A549 (cell line): ENCODE data around the gene NKG7. TPM values are rescaled to one million over a fixed set of nuclear protein-coding genes. Genes with fewer than 3 reads are reported as not detected.

Experiments
- ATAC-seq, 2 experiments: fragments of 200-7000 bp in 1 of 2; fragments of >200 bp in 1 of 2; cut with Nextera tagmentation in 1 of 2; cut with Tn5 transposase in 1 of 2; 3 replicates each; pipeline versions ENCODE4 v1.8.0 to v1.9.1; 2018 to 2020; ENCODE audit warnings: mild to moderate bottlenecking in 1 of 2, moderate library complexity in 1 of 2
- CTCF ChIA-PET: fragments of 300-600 bp; sonication (Branson Sonifier 250); formaldehyde crosslinking; extraction: SDS; loops from one replicate; lab custom pipeline; 2021; ENCODE audit warnings: antibody characterized with exemption, inconsistent platforms; lab: Yijun Ruan, JAX
- POLR2A ChIA-PET: fragments of 350-600 bp; formaldehyde crosslinking; extraction: SDS; loops from one replicate; lab custom pipeline; 2021; ENCODE audit warnings: antibody characterized with exemption, inconsistent platforms; lab: Yijun Ruan, JAX
- DNase-seq, 2 experiments: peaks; one replicate each; pipeline versions ENCODE4 v3.0.0 to v3.0.0-alpha.2; 2011 to 2016; ENCODE audit warnings: low read depth in 1 of 2, low spot score in 1 of 2
- FAIRE-seq: peaks from 2 replicates; lab custom pipeline; 2011; peaks lifted over from hg19 to GRCh38; lab: Jason Lieb, UNC
- H3K27ac ChIP-seq, 2 experiments: fragments of >200 bp; sonication (Bioruptor Twin); formaldehyde crosslinking; 3 replicates each; pipeline ENCODE4 v1.5.1; 2016 to 2017
- H3K4me1 ChIP-seq: fragments of >200 bp; sonication (Bioruptor Twin); formaldehyde crosslinking; 3 replicates; pipeline ENCODE4 v1.6.1; 2016
- H3K4me2 ChIP-seq: fragments of >200 bp; sonication (Bioruptor Twin); formaldehyde crosslinking; 3 replicates; pipeline ENCODE4 v1.6.1; 2016
- H3K4me3 ChIP-seq: fragments of >200 bp; sonication (Bioruptor Twin); formaldehyde crosslinking; 3 replicates; pipeline ENCODE4 v1.5.1; 2016
- H3K9me3 ChIP-seq: fragments of >200 bp; sonication (Bioruptor Twin); formaldehyde crosslinking; 3 replicates; pipeline ENCODE4 v1.6.1; 2016
- BHLHE40 ChIP-seq: IDR thresholded peaks from 2 replicates; pipeline ENCODE4 v1.6.1; 2012; ENCODE audit warnings: low read depth, low read length, inconsistent platforms
- CBX8 ChIP-seq: fragments of 200-600 bp; sonication (generic); IDR thresholded peaks from 2 replicates; pipeline ENCODE4 v1.6.1; 2016
- E2F6 ChIP-seq: IDR thresholded peaks from 2 replicates; pipeline ENCODE4 v1.6.1; 2012; ENCODE audit warnings: low read depth, borderline replicate concordance
- EHMT2 ChIP-seq: fragments of 200-600 bp; sonication (generic); IDR thresholded peaks from 2 replicates; pipeline ENCODE4 v1.6.1; 2016; ENCODE audit warnings: antibody characterized with exemption, low read depth, mild to moderate bottlenecking, moderate library complexity
- ELK1 ChIP-seq: fragments of 150-350 bp; IDR thresholded peaks from 2 replicates; pipeline ENCODE4 v1.6.1; 2014; ENCODE audit warnings: low read depth, mild to moderate bottlenecking, low read length
- HDAC2 ChIP-seq: fragments of 200-600 bp; sonication (generic); IDR thresholded peaks from 2 replicates; pipeline ENCODE4 v1.6.1; 2016
- HES2 ChIP-seq: fragments of >200 bp; sonication (Bioruptor Twin); formaldehyde crosslinking; IDR thresholded peaks from 2 replicates; pipeline ENCODE4 v1.6.1; 2016
- HOXB13 ChIP-seq: fragments of 250-450 bp; sonication (Bioruptor Pico); IDR thresholded peaks from 2 replicates; pipeline ENCODE4 v1.5.0; 2020; ENCODE audit warnings: low read depth, mild to moderate bottlenecking, moderate library complexity
- MAX ChIP-seq: IDR thresholded peaks from 2 replicates; pipeline ENCODE4 v1.6.1; 2012
- MAZ ChIP-seq: fragments of 150-350 bp; IDR thresholded peaks from 2 replicates; pipeline ENCODE4 v1.6.1; 2014; ENCODE audit warnings: antibody characterized with exemption, low read depth, low read length, borderline replicate concordance
- NR3C1 ChIP-seq: fragments of >200 bp; sonication (Bioruptor Twin); formaldehyde crosslinking; IDR thresholded peaks from 3 replicates; pipeline ENCODE4 v1.6.1; 2017
- PBX3 ChIP-seq: IDR thresholded peaks from 2 replicates; pipeline ENCODE4 v1.6.1; 2012
- RARB ChIP-seq: fragments of 250-450 bp; sonication (Bioruptor Pico); IDR thresholded peaks from 2 replicates; pipeline ENCODE4 v1.8.0; 2021; ENCODE audit warnings: mild to moderate bottlenecking, moderate library complexity
- REST ChIP-seq: fragments of 200-600 bp; sonication (generic); IDR thresholded peaks from 2 replicates; pipeline ENCODE4 v1.6.1; 2016; ENCODE audit warnings: antibody characterized with exemption, mild to moderate bottlenecking, moderate library complexity
- RFX5 ChIP-seq: fragments of 450-650 bp; IDR thresholded peaks from 2 replicates; pipeline ENCODE4 v1.7.1; 2014; ENCODE audit warnings: antibody characterized with exemption, mild to moderate bottlenecking, moderate library complexity
- SMC3 ChIP-seq: fragments of >200 bp; sonication (Bioruptor Twin); formaldehyde crosslinking; IDR thresholded peaks from 3 replicates; pipeline ENCODE4 v1.6.1; 2018; ENCODE audit warnings: inconsistent platforms
- SREBF2 ChIP-seq: fragments of 450-650 bp; IDR thresholded peaks from 2 replicates; pipeline ENCODE4 v1.6.1; 2014; ENCODE audit warnings: mild to moderate bottlenecking, moderate library complexity
- TFCP2L1 ChIP-seq: fragments of 250-450 bp; sonication (Bioruptor Pico); IDR thresholded peaks from 2 replicates; pipeline ENCODE4 v1.5.0; 2021; ENCODE audit warnings: mild to moderate bottlenecking
- USF2 ChIP-seq: fragments of 450-650 bp; IDR thresholded peaks from 2 replicates; pipeline ENCODE4 v1.6.1; 2014; ENCODE audit warnings: antibody characterized with exemption
- ZNF302 ChIP-seq: fragments of 250-450 bp; sonication (Bioruptor Pico); IDR thresholded peaks from 2 replicates; pipeline ENCODE4 v1.9.0; 2021; ENCODE audit warnings: inconsistent platforms, mild to moderate bottlenecking, moderate library complexity
- ZSCAN20 ChIP-seq: fragments of 250-450 bp; sonication (Bioruptor Pico); IDR thresholded peaks from 2 replicates; pipeline ENCODE4 v1.8.0; 2022; ENCODE audit warnings: mild to moderate bottlenecking, moderate library complexity
- whole genome bisulfite sequencing: methylation state at CpG from one replicate; pipeline ENCODE4 v1.1.6; 2017; ENCODE audit errors: missing lambda C conversion rate; 5-methylcytosine and 5-hydroxymethylcytosine counted together
- polyA plus RNA-seq, 4 experiments: library from polyadenylated mRNA; depleted of rRNA in 3 of 4; stranded (reverse); fragments of >200 nt; fragmentation: RNase III in 1 of 4; extraction: RNeasy Plus Mini Kit Qiagen cat#74134 plus additional on column Dnase treatment in 1 of 4; gene quantifications; 2 replicates in 3 of 4; 3 replicates in 1 of 4; pipeline ENCODE4 v1.2.3, GENCODE V29; 2011 to 2017

Gene NKG7
- polyA plus RNA-seq, 2 of the 4 experiments (the other 2 are of a cell fraction): not detected

GRCh38 chr19:51331716-51332115, 40.7 kb downstream of the NKG7 start:
- FAIRE-seq (no peak), DNase-seq (no peak), ATAC-seq (no peak)
- ChIA-PET POLR2A (no interaction called here), CTCF (interaction anchor here (0.9 to 1.5 kb wide), 4 partner anchors 24 to 325 kb away, joined by 3 to 5 read pairs (median 3); no protein-coding TSS in a partner anchor)
- Histone ChIP-seq H3K4me1 (peaks cover 13% of the 10 kb centered on the region; the same call in 2 of the 3 replicates), H3K4me3 (no peak overlapping the region), H3K27ac (no peak overlapping the region), H3K9me3 (peaks cover 4% of the 10 kb centered on the region; the same call in 1 of the 3 replicates), H3K4me2 (no peak overlapping the region)
- 82% methylated on average over 6 of the region's 6 CpGs for WGBS
- TF ChIP-seq USF2: no peak
- TF ChIP-seq EHMT2: no peak
- no peak for TF ChIP-seq RFX5
- TF ChIP-seq HES2: no peak

GRCh38 chr19:51331193-51331592, 41.3 kb downstream of the NKG7 start:
- Histone ChIP-seq H3K9me3 (peaks cover 4% of the 10 kb centered on the region; the same call in 1 of the 3 replicates), H3K27ac (no peak overlapping the region), H3K4me3 (no peak overlapping the region), H3K4me1 (peaks cover 14% of the 10 kb centered on the region; the same call in 2 of the 3 replicates), H3K4me2 (no peak overlapping the region)
- CTCF ChIA-PET: interaction anchor here (0.6 to 1.2 kb wide), 4 partner anchors 22 to 326 kb away, joined by 3 read pairs; no protein-coding TSS in a partner anchor
- no peak for FAIRE-seq
- no peak for ATAC-seq
- WGBS: 68% methylated on average over 3 of the region's 3 CpGs
- POLR2A ChIA-PET: no interaction called here
- no peak for DNase-seq
- TF ChIP-seq BHLHE40 (no peak), ZNF302 (no peak), REST (no peak), SMC3 (no peak), HES2 (no peak), ELK1 (no peak), PBX3 (no peak), MAX (no peak), EHMT2 (no peak), SREBF2 (no peak), RARB (CRISPR knock-in tag) (no peak), NR3C1 (no peak), TFCP2L1 (CRISPR knock-in tag) (no peak), MAZ (no peak), HOXB13 (CRISPR knock-in tag) (no peak), CBX8 (no peak), HDAC2 (no peak), E2F6 (no peak), ZSCAN20 (CRISPR knock-in tag) (no peak)
